ENCODE results near the gene PTP4A2.

- TF ChIP-seq, protein P1, sequence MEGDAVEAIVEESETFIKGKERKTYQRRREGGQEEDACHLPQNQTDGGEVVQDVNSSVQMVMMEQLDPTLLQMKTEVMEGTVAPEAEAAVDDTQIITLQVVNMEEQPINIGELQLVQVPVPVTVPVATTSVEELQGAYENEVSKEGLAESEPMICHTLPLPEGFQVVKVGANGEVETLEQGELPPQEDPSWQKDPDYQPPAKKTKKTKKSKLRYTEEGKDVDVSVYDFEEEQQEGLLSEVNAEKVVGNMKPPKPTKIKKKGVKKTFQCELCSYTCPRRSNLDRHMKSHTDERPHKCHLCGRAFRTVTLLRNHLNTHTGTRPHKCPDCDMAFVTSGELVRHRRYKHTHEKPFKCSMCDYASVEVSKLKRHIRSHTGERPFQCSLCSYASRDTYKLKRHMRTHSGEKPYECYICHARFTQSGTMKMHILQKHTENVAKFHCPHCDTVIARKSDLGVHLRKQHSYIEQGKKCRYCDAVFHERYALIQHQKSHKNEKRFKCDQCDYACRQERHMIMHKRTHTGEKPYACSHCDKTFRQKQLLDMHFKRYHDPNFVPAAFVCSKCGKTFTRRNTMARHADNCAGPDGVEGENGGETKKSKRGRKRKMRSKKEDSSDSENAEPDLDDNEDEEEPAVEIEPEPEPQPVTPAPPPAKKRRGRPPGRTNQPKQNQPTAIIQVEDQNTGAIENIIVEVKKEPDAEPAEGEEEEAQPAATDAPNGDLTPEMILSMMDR (IDR thresholded peaks at IDR 0.05 in 4 of 5, conservative IDR thresholded peaks at IDR 0.05 in 1 of 5): no peak
- TF ChIP-seq POLR2A (IDR thresholded peaks at IDR 0.05): no peak
These were observed 58.1 kb downstream of the PTP4A2 start for GRCh38 chr1:31879981-31880608.
